Uterus (tissue), 4 donors: Measurements from ENCODE around the gene CCT7. TPM values are rescaled to one million over a fixed set of nuclear protein-coding genes. Genes with fewer than 3 reads are reported as not detected.

Experiments
- DNase-seq, 2 donors: peaks; one replicate each; pipeline ENCODE4 v3.0.0-alpha.2; 2019 to 2020
- H3K27ac ChIP-seq, 2 donors: fragments of 200-600 bp; sonication (generic); 1 replicate in 1 of 2; 2 replicates in 1 of 2; pipeline ENCODE4 v1.5.1; 2016 to 2018
- H3K27me3 ChIP-seq, 2 donors: fragments of 200-600 bp; sonication (generic); one replicate each; pipeline ENCODE4 v1.5.1; 2018 to 2019; ENCODE audit warnings: control low read depth in 1 of 2
- H3K36me3 ChIP-seq, 2 donors: fragments of 200-600 bp; sonication (generic); one replicate each; pipeline ENCODE4 v1.5.1; 2019; ENCODE audit warnings: control low read depth in 1 of 2
- H3K4me1 ChIP-seq, 2 donors: fragments of 200-600 bp; sonication (generic); one replicate each; pipeline ENCODE4 v1.5.1; 2018 to 2019; ENCODE audit warnings: control low read depth in 1 of 2
- H3K4me3 ChIP-seq, 2 donors: fragments of 200-600 bp; sonication (generic); 1 replicate in 1 of 2; 2 replicates in 1 of 2; pipeline ENCODE4 v1.5.1; 2018 to 2019; ENCODE audit warnings: mild to moderate bottlenecking in 1 of 2
- H3K9me3 ChIP-seq, 2 donors: fragments of 200-600 bp; sonication (generic); one replicate each; pipeline ENCODE4 v1.5.1; 2019; ENCODE audit warnings: control low read depth in 1 of 2
- POLR2A ChIP-seq, 2 donors: fragments of 450-650 bp; IDR thresholded peaks; one replicate each; pipeline ENCODE4 v1.6.1; 2016; ENCODE audit warnings: antibody characterized with exemption in 2 of 2, mild to moderate bottlenecking in 1 of 2, moderate library complexity in 1 of 2
- intact Hi-C: fragments of 100-400 bp; cut with DNase I; formaldehyde crosslinking; loops from one replicate; pipeline ENCODE4 v1.15.1; 2023; ENCODE audit warnings: low total_unique reads
- total RNA-seq, 4 donors: library from RNA; depleted of rRNA in 3 of 4; stranded (reverse); fragments of >200 nt in 3 of 4; gene quantifications; one replicate each; pipeline versions ENCODE4 v1.1.0 to v1.2.4, GENCODE V29; 2014 to 2023
- TF ChIP-seq, protein P1 (sequence below), 4 experiments: fragments of 200-600 bp in 2 of 4; fragments of 450-650 bp in 2 of 4; sonication (generic) in 2 of 4; IDR thresholded peaks; one replicate each; pipeline ENCODE4 v1.5.1; 2016 to 2019; ENCODE audit warnings: antibody characterized with exemption in 4 of 4, mild to moderate bottlenecking in 2 of 4, moderate library complexity in 1 of 4
- donor health status: DM: yes; HTN: yes; CAD: no.

CCT7 gene
- total RNA-seq, 4 donors from 2014 or later = 118 to 269 (median 188) TPM

DNA sequence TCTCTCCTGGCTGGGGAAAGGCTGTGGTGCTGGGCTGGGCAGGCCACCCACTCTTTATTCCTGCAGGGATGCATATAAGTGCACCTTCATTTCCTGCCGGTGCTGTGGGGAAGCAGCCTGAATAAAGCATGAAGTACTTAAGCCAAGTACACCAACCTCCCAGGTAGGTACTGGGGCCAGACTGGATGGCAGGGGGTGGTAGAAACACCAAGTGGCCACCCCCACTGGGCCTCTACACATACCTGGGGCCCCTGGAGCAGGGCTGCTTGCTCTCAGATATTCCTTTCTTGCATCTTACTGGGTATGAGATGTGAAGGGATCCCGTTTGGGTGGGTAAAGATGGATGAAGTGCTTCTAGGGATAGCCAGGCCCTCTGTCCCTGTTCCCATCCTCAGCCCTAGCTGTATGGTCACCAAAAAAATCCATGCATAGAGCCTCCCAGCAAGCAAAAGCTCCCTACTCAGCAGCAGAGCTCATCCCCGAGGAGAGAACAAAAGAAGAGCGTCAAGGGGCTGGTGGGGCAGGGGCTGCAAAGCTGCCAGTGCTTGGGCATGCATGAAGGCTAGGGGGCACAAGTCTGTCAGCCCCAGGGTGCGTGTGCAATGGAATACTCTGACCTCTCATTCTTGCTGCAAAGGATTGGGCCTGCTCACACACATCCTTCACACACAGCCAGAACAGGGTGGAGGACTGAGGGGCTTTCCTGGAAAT, 22.0 kb downstream of the CCT7 start:
- Histone ChIP-seq H3K27me3 (no peaks in the 10 kb centered on the region), H3K4me3 (no peak overlapping the region), H3K27ac (no peak overlapping the region), H3K9me3 (no peaks in the 10 kb centered on the region), H3K4me1 (no peaks in the 10 kb centered on the region), H3K36me3 (no peaks in the 10 kb centered on the region)
- intact Hi-C loops = no loop called here
- DNase-seq = no peak
- no peak for TF ChIP-seq POLR2A (IDR thresholded peaks at IDR 0.05)
- TF ChIP-seq, protein P1, sequence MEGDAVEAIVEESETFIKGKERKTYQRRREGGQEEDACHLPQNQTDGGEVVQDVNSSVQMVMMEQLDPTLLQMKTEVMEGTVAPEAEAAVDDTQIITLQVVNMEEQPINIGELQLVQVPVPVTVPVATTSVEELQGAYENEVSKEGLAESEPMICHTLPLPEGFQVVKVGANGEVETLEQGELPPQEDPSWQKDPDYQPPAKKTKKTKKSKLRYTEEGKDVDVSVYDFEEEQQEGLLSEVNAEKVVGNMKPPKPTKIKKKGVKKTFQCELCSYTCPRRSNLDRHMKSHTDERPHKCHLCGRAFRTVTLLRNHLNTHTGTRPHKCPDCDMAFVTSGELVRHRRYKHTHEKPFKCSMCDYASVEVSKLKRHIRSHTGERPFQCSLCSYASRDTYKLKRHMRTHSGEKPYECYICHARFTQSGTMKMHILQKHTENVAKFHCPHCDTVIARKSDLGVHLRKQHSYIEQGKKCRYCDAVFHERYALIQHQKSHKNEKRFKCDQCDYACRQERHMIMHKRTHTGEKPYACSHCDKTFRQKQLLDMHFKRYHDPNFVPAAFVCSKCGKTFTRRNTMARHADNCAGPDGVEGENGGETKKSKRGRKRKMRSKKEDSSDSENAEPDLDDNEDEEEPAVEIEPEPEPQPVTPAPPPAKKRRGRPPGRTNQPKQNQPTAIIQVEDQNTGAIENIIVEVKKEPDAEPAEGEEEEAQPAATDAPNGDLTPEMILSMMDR (IDR thresholded peaks at IDR 0.05) = no peak

DNA sequence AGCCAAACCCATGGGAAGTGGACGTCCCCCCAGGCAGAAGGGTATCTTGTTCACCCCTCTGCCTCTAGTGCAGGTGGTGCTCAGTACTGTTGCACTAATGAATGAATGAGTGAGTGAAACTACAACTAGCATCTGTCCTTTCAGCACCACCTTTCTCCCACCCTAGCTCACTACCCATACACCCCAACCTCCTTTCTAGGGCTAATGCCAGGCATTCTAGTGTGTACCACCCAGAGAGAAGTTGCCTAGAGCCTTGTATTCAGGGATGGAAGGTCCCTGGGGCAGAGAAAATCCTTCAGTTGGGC, 22.5 kb downstream of the CCT7 start:
- TF ChIP-seq, protein P1 (IDR thresholded peaks at IDR 0.05) = no peak
- TF ChIP-seq POLR2A (IDR thresholded peaks at IDR 0.05) = no peak
- no peak overlapping the region for H3K27ac ChIP-seq
- DNase-seq = no peak
- no peaks in the 10 kb centered on the region for H3K4me1 ChIP-seq
- intact Hi-C loops = no loop called here
- no peak overlapping the region for H3K4me3 ChIP-seq
- no peaks in the 10 kb centered on the region for H3K9me3 ChIP-seq
- no peaks in the 10 kb centered on the region for H3K36me3 ChIP-seq
- no peaks in the 10 kb centered on the region for H3K27me3 ChIP-seq

DNA sequence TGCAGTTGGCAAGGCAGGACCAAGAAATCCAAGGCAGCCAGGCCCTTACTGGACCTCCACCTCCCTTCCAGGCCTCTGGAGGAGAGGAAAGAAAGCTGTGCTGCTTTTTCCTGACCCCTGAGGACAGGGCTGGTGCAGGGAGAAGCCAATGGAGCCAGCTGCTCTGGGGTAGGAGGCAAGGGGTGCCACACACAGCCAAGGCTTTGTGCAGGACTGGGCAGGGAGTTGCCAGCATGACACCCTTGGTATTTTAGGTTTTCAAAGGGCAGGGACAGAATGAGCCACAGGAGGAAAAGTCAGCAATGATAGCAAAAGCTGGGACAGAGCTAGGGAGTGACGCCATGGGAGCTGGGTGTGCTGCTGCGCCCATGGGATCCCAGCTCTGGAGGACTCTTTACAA, 22.9 kb downstream of the CCT7 start:
- Histone ChIP-seq H3K27me3 (no peaks in the 10 kb centered on the region), H3K9me3 (no peaks in the 10 kb centered on the region), H3K36me3 (no peaks in the 10 kb centered on the region), H3K4me1 (no peaks in the 10 kb centered on the region), H3K27ac (no peak overlapping the region), H3K4me3 (no peak overlapping the region)
- intact Hi-C loops = no loop called here
- no peak for TF ChIP-seq POLR2A (IDR thresholded peaks at IDR 0.05)
- TF ChIP-seq, protein P1 (IDR thresholded peaks at IDR 0.05) = no peak
- no peak for DNase-seq

DNA sequence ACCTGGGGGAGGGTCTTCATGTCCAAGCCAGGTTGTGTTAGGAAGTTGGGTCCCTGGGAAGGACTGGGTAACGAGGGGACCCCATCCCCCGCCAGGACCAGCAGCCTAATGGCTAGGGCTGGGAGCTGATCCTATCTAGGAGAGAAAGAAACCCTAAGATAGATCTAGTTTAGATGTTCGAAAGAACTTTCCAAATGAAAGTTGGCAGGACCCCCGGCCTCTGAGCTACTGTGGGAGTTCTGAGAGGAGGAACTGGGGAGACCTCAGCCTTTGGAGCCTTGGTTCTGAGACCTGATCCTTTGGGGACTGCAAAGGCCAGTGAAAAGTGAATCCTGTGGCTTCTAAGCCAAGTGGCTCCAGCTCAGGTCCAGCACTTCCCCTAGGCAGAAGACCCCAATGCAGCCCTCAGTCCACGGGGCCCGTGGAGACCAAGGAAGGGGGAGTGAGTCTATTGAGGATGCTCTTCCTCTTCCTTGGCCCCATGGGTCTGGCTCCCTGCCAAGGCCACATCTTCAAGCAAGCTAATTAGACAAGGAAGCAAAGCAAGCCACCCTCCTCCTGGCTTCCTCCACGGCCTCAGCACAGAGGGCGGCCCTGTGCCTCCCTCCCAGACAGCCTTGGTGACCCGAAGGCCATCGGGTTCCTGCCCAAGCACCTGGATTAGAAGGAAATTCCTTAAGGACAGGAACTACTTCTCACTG, 23.5 kb downstream of the CCT7 start:
- DNase-seq = no peak
- intact Hi-C loops = no loop called here
- H3K9me3 ChIP-seq = no peaks in the 10 kb centered on the region
- H3K27ac ChIP-seq = no peak overlapping the region
- no peak for TF ChIP-seq POLR2A (IDR thresholded peaks at IDR 0.05)
- TF ChIP-seq, protein P1 (IDR thresholded peaks at IDR 0.05) = no peak
- H3K36me3 ChIP-seq = no peaks in the 10 kb centered on the region
- H3K27me3 ChIP-seq = no peaks in the 10 kb centered on the region
- no peak overlapping the region for H3K4me3 ChIP-seq
- no peaks in the 10 kb centered on the region for H3K4me1 ChIP-seq

DNA sequence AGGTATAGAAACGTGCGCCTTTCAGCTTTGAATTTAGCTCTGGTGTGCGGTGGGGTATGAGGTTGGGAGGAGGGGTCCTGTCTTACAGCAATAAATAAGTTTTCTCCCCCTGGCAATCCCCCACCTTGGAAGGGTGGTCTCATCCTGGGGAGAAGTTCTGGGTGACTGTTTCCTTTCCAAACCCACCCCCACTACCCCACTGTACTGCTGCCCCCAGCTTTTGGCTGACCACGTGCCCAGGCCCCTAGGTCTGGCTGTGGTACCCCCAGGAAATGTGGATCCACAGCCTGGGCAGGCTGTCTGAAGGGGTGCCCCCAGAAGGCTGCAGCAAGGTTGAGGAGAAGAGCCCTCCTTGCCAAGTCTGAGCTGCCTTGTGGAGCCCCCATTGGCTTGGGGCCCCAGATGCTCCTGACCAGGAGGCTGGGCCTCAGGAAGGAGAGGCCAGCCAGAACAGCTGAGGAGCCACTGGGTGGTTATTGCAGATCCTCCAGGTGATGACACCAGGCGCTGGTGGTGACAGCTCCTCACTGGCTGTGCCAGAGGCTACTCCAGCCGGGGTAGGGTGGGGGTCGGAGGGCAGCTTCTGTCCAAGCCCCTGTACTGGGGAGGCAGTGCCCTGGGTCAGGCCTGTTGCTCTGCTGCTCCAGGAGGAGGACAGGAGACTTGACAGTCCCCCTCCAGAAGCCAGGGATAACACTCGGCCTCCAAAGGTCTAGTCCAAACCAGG, 24.2 kb downstream of the CCT7 start:
- TF ChIP-seq, protein P1 (IDR thresholded peaks at IDR 0.05) = no peak
- TF ChIP-seq POLR2A (IDR thresholded peaks at IDR 0.05) = no peak
- DNase-seq = no peak
- H3K27me3 ChIP-seq = no peaks in the 10 kb centered on the region
- H3K36me3 ChIP-seq = no peaks in the 10 kb centered on the region
- H3K27ac ChIP-seq = no peak overlapping the region
- H3K9me3 ChIP-seq = no peaks in the 10 kb centered on the region
- no peak overlapping the region for H3K4me3 ChIP-seq
- H3K4me1 ChIP-seq = no peaks in the 10 kb centered on the region
- intact Hi-C loops = no loop called here
